Gastrocnemius medialis (tissue), 4 donors: Measurements from ENCODE around the gene ITPR1.

Experiments
- POLR2A ChIP-seq, 2 donors: fragments of 450-650 bp; IDR thresholded peaks; one replicate each; pipeline ENCODE4 v1.6.1; 2017; ENCODE audit warnings: antibody characterized with exemption in 2 of 2, mild to moderate bottlenecking in 2 of 2, moderate library complexity in 2 of 2
- TF ChIP-seq, protein P1 (sequence below), 5 experiments: fragments of 450-650 bp in 3 of 5; fragments of 200-600 bp in 2 of 5; sonication (generic) in 2 of 5; IDR thresholded peaks in 4 of 5; conservative IDR thresholded peaks in 1 of 5; 1 replicate in 4 of 5; 2 replicates in 1 of 5; pipeline ENCODE4 v1.5.1; 2016 to 2019; ENCODE audit warnings: antibody characterized with exemption in 5 of 5, mild to moderate bottlenecking in 3 of 5, moderate library complexity in 3 of 5

DNA sequence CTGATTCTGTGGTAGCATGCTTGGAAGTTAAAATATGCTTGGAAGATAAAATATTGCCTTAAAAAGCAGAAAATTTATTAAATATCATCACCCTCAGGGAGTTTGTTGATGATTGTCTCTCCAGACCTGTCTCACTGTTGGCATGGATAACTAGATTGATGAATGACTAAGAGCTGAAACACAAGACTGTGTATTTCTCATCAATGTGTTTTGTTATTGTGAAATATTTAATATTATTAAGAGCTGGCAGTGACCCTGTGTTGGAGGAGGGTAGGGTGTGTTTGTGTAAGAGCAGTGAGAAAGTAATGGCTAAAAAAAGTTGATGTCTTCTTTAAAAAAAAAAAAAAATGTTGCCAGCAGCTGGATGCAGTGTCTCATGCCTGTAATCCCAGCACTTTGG, 82.2 kb downstream of the ITPR1 start:
- TF ChIP-seq, protein P1, sequence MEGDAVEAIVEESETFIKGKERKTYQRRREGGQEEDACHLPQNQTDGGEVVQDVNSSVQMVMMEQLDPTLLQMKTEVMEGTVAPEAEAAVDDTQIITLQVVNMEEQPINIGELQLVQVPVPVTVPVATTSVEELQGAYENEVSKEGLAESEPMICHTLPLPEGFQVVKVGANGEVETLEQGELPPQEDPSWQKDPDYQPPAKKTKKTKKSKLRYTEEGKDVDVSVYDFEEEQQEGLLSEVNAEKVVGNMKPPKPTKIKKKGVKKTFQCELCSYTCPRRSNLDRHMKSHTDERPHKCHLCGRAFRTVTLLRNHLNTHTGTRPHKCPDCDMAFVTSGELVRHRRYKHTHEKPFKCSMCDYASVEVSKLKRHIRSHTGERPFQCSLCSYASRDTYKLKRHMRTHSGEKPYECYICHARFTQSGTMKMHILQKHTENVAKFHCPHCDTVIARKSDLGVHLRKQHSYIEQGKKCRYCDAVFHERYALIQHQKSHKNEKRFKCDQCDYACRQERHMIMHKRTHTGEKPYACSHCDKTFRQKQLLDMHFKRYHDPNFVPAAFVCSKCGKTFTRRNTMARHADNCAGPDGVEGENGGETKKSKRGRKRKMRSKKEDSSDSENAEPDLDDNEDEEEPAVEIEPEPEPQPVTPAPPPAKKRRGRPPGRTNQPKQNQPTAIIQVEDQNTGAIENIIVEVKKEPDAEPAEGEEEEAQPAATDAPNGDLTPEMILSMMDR (IDR thresholded peaks at IDR 0.05 in 4 of 5, conservative IDR thresholded peaks at IDR 0.05 in 1 of 5) = no peak
- TF ChIP-seq POLR2A (IDR thresholded peaks at IDR 0.05) = no peak
